ENCODE measurements around the gene MKKS. TPM values are rescaled to one million over a fixed set of nuclear protein-coding genes. Genes with fewer than 3 reads are reported as not detected.

MKKS gene
- total RNA-seq, 2 donors from 2014 or later: 14.6 to 19.0 TPM

DNA sequence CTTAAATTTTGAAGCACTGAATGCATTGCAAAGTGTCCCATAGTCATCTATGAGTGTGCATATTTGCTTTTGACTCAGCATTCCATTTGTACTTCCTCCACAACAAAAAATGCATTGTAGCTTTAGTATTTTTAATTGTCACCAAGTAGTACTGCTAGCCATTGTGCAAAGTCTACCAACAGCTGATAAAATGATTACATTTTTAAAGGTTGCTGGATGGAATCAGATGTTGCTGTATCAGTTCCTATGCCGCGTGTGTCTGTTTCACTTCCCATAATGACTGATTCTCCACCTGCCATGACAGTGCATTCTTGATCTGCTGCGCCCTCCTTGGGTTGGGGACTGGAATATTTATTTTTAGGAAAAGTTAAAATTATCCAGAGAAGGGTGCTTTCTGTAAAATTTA lies 42.3 kb upstream of the MKKS start:
- H3K27me3 ChIP-seq (replicated peaks; ENCODE audit: insufficient read depth): no peaks in the 10 kb centered on the region
- intact Hi-C loops (cut with DNase I): no loop called here
- no peak overlapping the region for H3K27ac ChIP-seq
- TF ChIP-seq POLR2A (IDR thresholded peaks at IDR 0.05) (no peak), POLR2AphosphoS5 (IDR thresholded peaks at IDR 0.05) (no peak)
- TF ChIP-seq, protein P1, sequence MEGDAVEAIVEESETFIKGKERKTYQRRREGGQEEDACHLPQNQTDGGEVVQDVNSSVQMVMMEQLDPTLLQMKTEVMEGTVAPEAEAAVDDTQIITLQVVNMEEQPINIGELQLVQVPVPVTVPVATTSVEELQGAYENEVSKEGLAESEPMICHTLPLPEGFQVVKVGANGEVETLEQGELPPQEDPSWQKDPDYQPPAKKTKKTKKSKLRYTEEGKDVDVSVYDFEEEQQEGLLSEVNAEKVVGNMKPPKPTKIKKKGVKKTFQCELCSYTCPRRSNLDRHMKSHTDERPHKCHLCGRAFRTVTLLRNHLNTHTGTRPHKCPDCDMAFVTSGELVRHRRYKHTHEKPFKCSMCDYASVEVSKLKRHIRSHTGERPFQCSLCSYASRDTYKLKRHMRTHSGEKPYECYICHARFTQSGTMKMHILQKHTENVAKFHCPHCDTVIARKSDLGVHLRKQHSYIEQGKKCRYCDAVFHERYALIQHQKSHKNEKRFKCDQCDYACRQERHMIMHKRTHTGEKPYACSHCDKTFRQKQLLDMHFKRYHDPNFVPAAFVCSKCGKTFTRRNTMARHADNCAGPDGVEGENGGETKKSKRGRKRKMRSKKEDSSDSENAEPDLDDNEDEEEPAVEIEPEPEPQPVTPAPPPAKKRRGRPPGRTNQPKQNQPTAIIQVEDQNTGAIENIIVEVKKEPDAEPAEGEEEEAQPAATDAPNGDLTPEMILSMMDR (IDR thresholded peaks at IDR 0.05): no peak
- no peak for DNase-seq (ENCODE audit: low spot score)
- 82% methylated on average over 3 of the region's 3 CpGs for WGBS
- no peaks in the 10 kb centered on the region for H3K36me3 ChIP-seq
- H3K9me3 ChIP-seq: no peaks in the 10 kb centered on the region
- no peaks in the 10 kb centered on the region for H3K4me1 ChIP-seq (replicated peaks)
- H3K4me3 ChIP-seq: no peak overlapping the region

DNA sequence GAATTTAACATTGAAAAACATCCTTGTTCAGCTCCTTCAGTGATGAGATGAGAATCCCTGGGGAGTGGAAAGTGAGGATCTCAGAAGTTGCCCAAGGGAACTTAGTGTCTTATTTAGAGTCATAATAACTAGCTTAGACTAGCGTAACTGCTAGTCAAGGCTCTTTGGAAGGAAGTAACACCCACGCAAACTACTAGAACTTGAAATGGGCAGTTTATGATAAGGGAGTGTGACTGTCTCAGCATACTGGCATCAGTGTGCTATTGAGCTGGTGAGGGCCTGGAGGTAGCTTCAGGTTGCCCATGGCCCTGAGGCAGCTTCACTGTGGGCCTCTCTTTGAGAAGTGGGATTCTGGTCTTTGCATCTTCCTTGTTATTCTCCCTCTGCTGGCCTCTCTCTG lies 41.2 kb upstream of the MKKS start:
- no peaks in the 10 kb centered on the region for H3K36me3 ChIP-seq
- WGBS: 87% methylated on average over 2 of the region's 2 CpGs
- no peak overlapping the region for H3K27ac ChIP-seq
- intact Hi-C loops (cut with DNase I): no loop called here
- H3K27me3 ChIP-seq (replicated peaks; ENCODE audit: insufficient read depth): no peaks in the 10 kb centered on the region
- no peaks in the 10 kb centered on the region for H3K4me1 ChIP-seq (replicated peaks)
- DNase-seq (ENCODE audit: low spot score): no peak
- no peaks in the 10 kb centered on the region for H3K9me3 ChIP-seq
- H3K4me3 ChIP-seq: no peak overlapping the region
- TF ChIP-seq POLR2AphosphoS5 (IDR thresholded peaks at IDR 0.05) (no peak), POLR2A (IDR thresholded peaks at IDR 0.05) (no peak)
- TF ChIP-seq, protein P1 (IDR thresholded peaks at IDR 0.05): no peak

DNA sequence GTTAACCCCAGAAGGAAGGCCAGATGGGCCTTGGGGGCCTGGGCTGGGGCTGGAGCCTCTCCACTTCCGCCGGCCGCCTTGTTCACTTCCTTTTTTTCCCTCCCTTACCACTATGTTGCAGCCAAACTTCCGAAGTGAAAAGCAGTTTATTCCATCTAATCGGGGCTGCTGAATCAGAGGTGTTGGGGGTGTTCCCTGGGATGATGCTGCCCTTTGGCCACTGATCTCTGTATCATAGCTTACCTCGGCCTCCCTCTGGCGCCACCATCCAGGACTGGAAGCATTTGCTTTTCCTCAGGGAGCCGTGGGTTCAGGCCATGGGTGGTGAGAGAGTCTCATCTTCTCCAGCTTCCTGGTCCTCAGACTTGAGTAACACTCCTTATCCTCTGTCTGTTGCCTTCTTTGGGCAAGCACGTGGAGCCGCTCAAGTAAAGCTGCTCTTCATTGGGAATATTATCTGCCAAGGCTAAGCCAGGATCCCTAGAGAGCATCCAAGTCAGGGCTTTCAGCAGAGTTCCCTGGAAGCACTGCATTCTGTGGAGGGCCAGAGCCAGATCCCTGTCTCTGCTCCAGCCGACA lies 40.7 kb upstream of the MKKS start:
- TF ChIP-seq POLR2A (IDR thresholded peaks at IDR 0.05): no peak
- TF ChIP-seq, protein P1 (IDR thresholded peaks at IDR 0.05): no peak
- no peak for TF ChIP-seq POLR2AphosphoS5 (IDR thresholded peaks at IDR 0.05)
- Histone ChIP-seq H3K27ac (no peak overlapping the region), H3K27me3 (replicated peaks; ENCODE audit: insufficient read depth) (no peaks in the 10 kb centered on the region), H3K36me3 (no peaks in the 10 kb centered on the region), H3K4me3 (no peak overlapping the region), H3K4me1 (replicated peaks) (no peaks in the 10 kb centered on the region), H3K9me3 (no peaks in the 10 kb centered on the region)
- no peak for DNase-seq (ENCODE audit: low spot score)
- WGBS: 75% methylated on average over 11 of the region's 11 CpGs
- intact Hi-C loops (cut with DNase I): loop anchor here (5.0 kb wide), 1 partner anchor 198 kb away; the partner anchor contains the start of gene JAG1

- TF ChIP-seq POLR2A (IDR thresholded peaks at IDR 0.05) (no peak), POLR2AphosphoS5 (IDR thresholded peaks at IDR 0.05) (no peak)
- TF ChIP-seq, protein P1 (IDR thresholded peaks at IDR 0.05): no peak
- H3K36me3 ChIP-seq: no peaks in the 10 kb centered on the region
- 55% methylated on average over 2 of the region's 2 CpGs for WGBS
- H3K27ac ChIP-seq: no peak overlapping the region
- no peak overlapping the region for H3K4me3 ChIP-seq
- intact Hi-C loops (cut with DNase I): loop anchor here (5.0 kb wide), 1 partner anchor 199 kb away; the partner anchor contains the start of gene JAG1
- no peaks in the 10 kb centered on the region for H3K27me3 ChIP-seq (replicated peaks; ENCODE audit: insufficient read depth)
- no peak for DNase-seq (ENCODE audit: low spot score)
- H3K9me3 ChIP-seq: no peaks in the 10 kb centered on the region
- H3K4me1 ChIP-seq (replicated peaks): no peaks in the 10 kb centered on the region
Measured at GRCh38 chr20:10472871-10473270, 38.8 kb upstream of the MKKS start.

- no peak overlapping the region for H3K27ac ChIP-seq
- no peaks in the 10 kb centered on the region for H3K9me3 ChIP-seq
- intact Hi-C loops (cut with DNase I): loop anchor here (5.0 kb wide), 1 partner anchor 202 kb away; the partner anchor contains the start of gene JAG1
- H3K4me3 ChIP-seq: no peak overlapping the region
- no peaks in the 10 kb centered on the region for H3K27me3 ChIP-seq (replicated peaks; ENCODE audit: insufficient read depth)
- TF ChIP-seq POLR2AphosphoS5 (IDR thresholded peaks at IDR 0.05) (no peak), POLR2A (IDR thresholded peaks at IDR 0.05) (no peak)
- TF ChIP-seq, protein P1 (IDR thresholded peaks at IDR 0.05): no peak
- H3K4me1 ChIP-seq (replicated peaks): no peaks in the 10 kb centered on the region
- no peaks in the 10 kb centered on the region for H3K36me3 ChIP-seq
- no peak for DNase-seq (ENCODE audit: low spot score)
- WGBS: 95% methylated on average over 6 of the region's 6 CpGs
Measured at GRCh38 chr20:10470276-10470675, 36.3 kb upstream of the MKKS start.

Data from prostate gland (tissue), 2 donors.